Heart right ventricle (tissue), 16 donors: ENCODE measurements around the gene TEX55. TPM values are rescaled to one million over a fixed set of nuclear protein-coding genes. Genes with fewer than 3 reads are reported as not detected.

Experiments
- ATAC-seq, 8 donors: fragments of 200-7000 bp; cut with Tn5 transposase; one replicate each; pipeline ENCODE4 v1.9.1; 2020; ENCODE audit warnings: mild to moderate bottlenecking in 8 of 8, moderate library complexity in 8 of 8, moderate number of reproducible peaks in 1 of 8
- DNase-seq, 2 donors: peaks; one replicate each; pipeline ENCODE4 v3.0.0-alpha.2; 2020
- H3K27ac ChIP-seq, 10 donors: fragments of 200-600 bp; sonication (generic) in 2 of 10; one replicate each; pipeline versions ENCODE4 v1.5.0 to v1.8.0; 2020 to 2022; ENCODE audit warnings: mild to moderate bottlenecking in 3 of 10
- H3K27me3 ChIP-seq, 7 donors: fragments of 200-600 bp; one replicate each; pipeline ENCODE4 v1.8.0; 2021 to 2022; ENCODE audit warnings: mild to moderate bottlenecking in 2 of 7
- H3K36me3 ChIP-seq, 9 donors: fragments of 200-600 bp; sonication (generic) in 1 of 9; one replicate each; pipeline versions ENCODE4 v1.5.0 to v1.8.0; 2020 to 2022; ENCODE audit warnings: mild to moderate bottlenecking in 2 of 9
- H3K4me1 ChIP-seq, 9 donors: fragments of 200-600 bp; sonication (generic) in 1 of 9; one replicate each; pipeline versions ENCODE4 v1.5.0 to v1.8.0; 2020 to 2022; ENCODE audit warnings: mild to moderate bottlenecking in 4 of 9
- H3K4me3 ChIP-seq, 10 donors: fragments of 200-600 bp; sonication (generic) in 2 of 10; one replicate each; pipeline versions ENCODE4 v1.5.0 to v1.8.0; 2020 to 2022; ENCODE audit warnings: mild to moderate bottlenecking in 7 of 10, moderate library complexity in 2 of 10
- H3K9me3 ChIP-seq, 11 donors: fragments of 200-600 bp in 10 of 11; sonication (generic) in 2 of 11; one replicate each; pipeline versions ENCODE4 v1.5.0 to v1.8.0; 2013 to 2022; ENCODE audit warnings: mild to moderate bottlenecking in 2 of 11, control low read depth in 1 of 11, moderate library complexity in 1 of 11
- WGBS, 2 donors: extraction: QIAGEN DNeasy Blood & Tissue Kit; methylation state at CpG; one replicate each; pipeline ENCODE4 v1.1.7; 2013; ENCODE audit warnings: inconsistent platforms in 1 of 2; 5-methylcytosine and 5-hydroxymethylcytosine counted together
- intact Hi-C, 10 donors: fragments of 100-400 bp; cut with DNase I; formaldehyde crosslinking; loops; one replicate each; pipeline versions ENCODE4 v1.11.1 to v1.14.2; 2022
- polyA plus RNA-seq, 2 donors: library from polyadenylated mRNA; stranded (reverse); fragments of 200-250 nt; gene quantifications; one replicate each; pipeline ENCODE4 v1.2.3, GENCODE V29; 2013
- total RNA-seq, 10 donors: library from RNA; stranded (reverse); fragmentation: NEBNext Ultra II Directional in 3 of 10; extraction: Animal tissue kit (Norgen Biotek cat#: 25700) in 3 of 10; gene quantifications; one replicate each; pipeline versions ENCODE4 v1.2.1 to v1.2.4, GENCODE V29; 2021 to 2023
- TF ChIP-seq, protein P1 (sequence below), 9 donors: fragments of 200-600 bp; sonication (generic) in 2 of 9; IDR thresholded peaks; one replicate each; pipeline versions ENCODE4 v1.5.0 to v1.8.0; 2021 to 2022; ENCODE audit warnings: antibody characterized with exemption in 9 of 9, mild to moderate bottlenecking in 5 of 9, moderate library complexity in 1 of 9
- donor health status: Arrhythmogenic right ventricular cardiomyopathy.
- donor health status: ischemic (EF 13 %, LVEDD 7.1; RV severe dilation, severe dysfunction).
- donor health status: healthy with polysubstance abuse.
- donor health status: DM: no; HTN: yes; CAD: no.
- donor health status: DM: no; HTN: no; CAD: no.
- donor health status: ischemic (EF 25% LVEDD 6.9; RV normal size, moderate dysfunction).
- donor health status: ischemic (EF 25% LVEDD 5.7; RV mildly dilated, moderate dysfunction).
- donor health status: healthy.
- donor health status: DM: yes; HTN: yes; CAD: no.
- donor health status: Ischemic cardiomyopathy.
- donor health status: ischemic (EF 35%, LVEDD 5.7; RV mildly dilated, moderate dysfunction).
- donor health status: nonischemic (EF 11% LVEDD 7.7; RV severe dilation, severe dysfunction).
- donor health status: DM: yes; HTN: yes; CAD: no.
- donor health status: PGD.
- donor health status: ischemic (EF 29% LVEDD 5.4; RV normal size, mild dysfunction).
- donor health status: nonischemic (EF 23%, LVEDD 6.1; RV moderate dilation, normal function).

TEX55 gene
- total and polyA plus RNA-seq, 12 donors: not detected

DNA sequence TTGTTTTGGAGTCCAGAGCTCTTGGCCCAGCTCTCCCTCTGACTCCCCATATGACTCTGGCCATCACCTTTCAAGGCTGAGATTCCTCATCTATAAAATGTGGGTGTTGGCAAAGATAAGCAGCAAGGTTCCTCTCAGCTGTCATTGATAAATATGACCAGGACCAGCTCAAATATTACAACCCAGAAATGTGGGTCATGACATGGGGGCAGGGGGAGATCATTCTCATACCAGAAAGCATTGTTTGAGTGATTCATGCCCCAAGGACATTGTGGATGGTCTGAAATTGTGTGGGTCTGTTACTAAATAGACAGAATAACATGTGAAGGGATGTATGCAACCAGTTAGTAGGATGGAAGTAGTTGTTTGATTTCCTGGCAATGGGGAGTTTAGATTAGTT is 41.3 kb downstream of the TEX55 start:
- DNase-seq (no peak), ATAC-seq (no peak)
- Histone ChIP-seq H3K9me3 (no peaks in the 10 kb centered on the region), H3K27me3 (no peaks in the 10 kb centered on the region), H3K36me3 (no peaks in the 10 kb centered on the region), H3K4me3 (no peak overlapping the region), H3K27ac (no peak overlapping the region), H3K4me1 (no peaks in the 10 kb centered on the region)
- intact Hi-C loops: no loop called here
- TF ChIP-seq, protein P1, sequence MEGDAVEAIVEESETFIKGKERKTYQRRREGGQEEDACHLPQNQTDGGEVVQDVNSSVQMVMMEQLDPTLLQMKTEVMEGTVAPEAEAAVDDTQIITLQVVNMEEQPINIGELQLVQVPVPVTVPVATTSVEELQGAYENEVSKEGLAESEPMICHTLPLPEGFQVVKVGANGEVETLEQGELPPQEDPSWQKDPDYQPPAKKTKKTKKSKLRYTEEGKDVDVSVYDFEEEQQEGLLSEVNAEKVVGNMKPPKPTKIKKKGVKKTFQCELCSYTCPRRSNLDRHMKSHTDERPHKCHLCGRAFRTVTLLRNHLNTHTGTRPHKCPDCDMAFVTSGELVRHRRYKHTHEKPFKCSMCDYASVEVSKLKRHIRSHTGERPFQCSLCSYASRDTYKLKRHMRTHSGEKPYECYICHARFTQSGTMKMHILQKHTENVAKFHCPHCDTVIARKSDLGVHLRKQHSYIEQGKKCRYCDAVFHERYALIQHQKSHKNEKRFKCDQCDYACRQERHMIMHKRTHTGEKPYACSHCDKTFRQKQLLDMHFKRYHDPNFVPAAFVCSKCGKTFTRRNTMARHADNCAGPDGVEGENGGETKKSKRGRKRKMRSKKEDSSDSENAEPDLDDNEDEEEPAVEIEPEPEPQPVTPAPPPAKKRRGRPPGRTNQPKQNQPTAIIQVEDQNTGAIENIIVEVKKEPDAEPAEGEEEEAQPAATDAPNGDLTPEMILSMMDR (IDR thresholded peaks at IDR 0.05): no peak

DNA sequence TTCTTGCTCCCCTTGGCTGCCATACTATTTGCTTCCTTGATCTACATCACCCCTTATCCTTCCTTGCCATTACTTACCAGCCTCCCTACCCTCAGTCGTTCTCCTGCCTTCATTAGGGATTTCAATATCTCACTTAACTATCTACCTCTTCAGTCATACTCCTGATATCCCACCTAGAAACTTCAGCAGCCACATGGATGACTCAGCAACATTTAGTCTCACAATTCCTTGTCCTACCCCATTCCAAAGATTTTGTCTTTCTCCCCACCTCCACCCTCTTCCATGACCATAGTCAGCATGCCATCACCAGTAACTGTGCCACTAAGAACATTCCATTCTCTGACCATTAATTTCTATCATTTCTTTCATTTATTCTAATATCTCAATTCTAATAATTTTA is 45.8 kb downstream of the TEX55 start:
- Histone ChIP-seq H3K9me3 (no peaks in the 10 kb centered on the region), H3K4me3 (no peak overlapping the region), H3K27me3 (no peaks in the 10 kb centered on the region), H3K4me1 (no peaks in the 10 kb centered on the region), H3K36me3 (no peaks in the 10 kb centered on the region), H3K27ac (no peak overlapping the region)
- WGBS, 2 donors: 81 to 92% methylated on average over 1 of the region's 1 CpG
- TF ChIP-seq, protein P1 (IDR thresholded peaks at IDR 0.05): no peak
- ATAC-seq: no peak
- DNase-seq: no peak
- intact Hi-C loops: no loop called here

DNA sequence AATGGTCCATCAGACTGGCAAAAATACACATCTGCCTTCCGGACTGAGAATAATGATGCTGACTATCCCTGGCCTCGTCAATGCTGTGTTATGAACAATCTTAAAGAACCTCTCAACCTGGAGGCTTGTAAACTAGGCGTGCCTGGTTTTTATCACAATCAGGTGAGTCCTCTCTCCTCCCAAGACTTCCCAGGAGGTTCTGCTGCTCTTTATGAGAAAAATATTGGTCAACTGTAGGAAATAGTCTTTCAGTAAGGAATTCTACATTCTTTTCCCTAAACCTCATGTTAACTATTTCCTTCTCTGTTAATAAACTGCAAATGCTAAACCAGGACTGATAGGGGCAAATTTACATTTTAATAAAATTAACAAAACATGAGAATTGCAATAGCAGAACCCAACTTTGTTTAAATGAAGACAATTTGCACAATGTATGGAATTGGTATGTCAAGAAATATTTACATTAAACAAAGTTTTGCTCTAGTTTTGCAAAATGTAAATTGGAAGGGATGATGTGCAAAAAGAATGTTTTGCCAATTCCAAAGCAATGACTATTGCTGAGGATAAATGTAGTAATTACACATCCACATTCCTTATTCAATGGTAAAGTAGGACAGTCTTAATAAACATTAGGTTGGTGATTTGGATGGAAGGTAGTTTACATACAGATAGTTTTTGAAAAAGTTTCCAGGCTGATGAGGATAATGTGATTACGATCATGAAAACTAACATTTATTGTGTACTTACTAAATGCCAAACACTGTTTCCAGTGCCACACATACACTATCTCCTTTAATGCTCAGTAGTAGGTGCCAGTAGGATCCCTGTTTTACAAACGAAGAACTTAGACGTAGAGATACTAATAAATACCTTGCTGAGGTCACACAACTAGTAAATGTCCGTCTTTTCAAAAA is 48.5 kb downstream of the TEX55 start:
- Histone ChIP-seq H3K36me3 (no peaks in the 10 kb centered on the region), H3K4me1 (no peaks in the 10 kb centered on the region), H3K9me3 (no peaks in the 10 kb centered on the region), H3K4me3 (no peak overlapping the region), H3K27me3 (no peaks in the 10 kb centered on the region), H3K27ac (no peak overlapping the region)
- TF ChIP-seq, protein P1 (IDR thresholded peaks at IDR 0.05): no peak
- 82 to 84% methylated on average over 7 of the region's 7 CpGs for WGBS, 2 donors
- DNase-seq (no peak), ATAC-seq (no peak)
- intact Hi-C loops: no loop called here

DNA sequence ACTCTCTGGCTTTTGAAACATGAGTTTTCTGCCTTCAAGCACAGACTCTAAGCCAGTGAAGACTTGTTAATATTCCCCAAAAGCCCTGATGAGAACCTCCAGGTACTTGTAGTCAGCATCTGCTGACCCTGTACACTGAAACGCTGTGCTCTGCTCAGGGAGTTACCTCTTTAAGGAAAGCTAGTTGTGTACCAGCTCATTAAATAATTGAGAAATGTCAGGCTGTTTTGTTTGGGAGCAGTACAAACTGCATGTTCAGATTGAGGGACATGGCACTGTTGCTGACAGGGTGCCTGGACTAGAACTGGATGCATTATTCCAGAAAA is 49.1 kb downstream of the TEX55 start:
- WGBS, 2 donors: 73 to 83% methylated on average over 1 of the region's 1 CpG
- TF ChIP-seq, protein P1 (IDR thresholded peaks at IDR 0.05): no peak
- H3K27ac ChIP-seq: no peak overlapping the region
- intact Hi-C loops: no loop called here
- DNase-seq (no peak), ATAC-seq (no peak)
- H3K9me3 ChIP-seq: no peaks in the 10 kb centered on the region
- H3K4me3 ChIP-seq: no peak overlapping the region
- H3K4me1 ChIP-seq: no peaks in the 10 kb centered on the region
- no peaks in the 10 kb centered on the region for H3K36me3 ChIP-seq
- H3K27me3 ChIP-seq: no peaks in the 10 kb centered on the region
